OCI-LY1 (cell line): ENCODE results near the gene NPAS3.

ENCODE experiments used
- H2AFZ ChIP-seq: fragments of 200-600 bp; sonication (generic), shearing (Covaris generic); 2 replicates; pipeline ENCODE4 v1.6.0; 2014; ENCODE audit warnings: antibody characterized with exemption, mild to moderate bottlenecking, low read length
- H3F3A ChIP-seq: fragments of 200-600 bp; sonication (generic), shearing (Covaris generic); 2 replicates; pipeline ENCODE4 v1.6.0; 2014; ENCODE audit warnings: mild to moderate bottlenecking, antibody characterized with exemption, low read length, moderate library complexity; ENCODE audit not compliant: insufficient read depth
- H3K27ac ChIP-seq: fragments of 200-600 bp; sonication (generic); 2 replicates; pipeline ENCODE4 v1.5.1; 2014; ENCODE audit warnings: low read length, mixed run types, mild to moderate bottlenecking, low read depth; ENCODE audit not compliant: poor library complexity, severe bottlenecking
- H3K27me3 ChIP-seq: fragments of 200-600 bp; sonication (generic); 2 replicates; pipeline ENCODE4 v1.6.0; 2014; ENCODE audit warnings: antibody characterized with exemption, mild to moderate bottlenecking, low read length, moderate library complexity; ENCODE audit not compliant: insufficient read depth
- H3K36me3 ChIP-seq: fragments of 200-600 bp; sonication (generic); 2 replicates; pipeline ENCODE4 v1.6.1; 2014; ENCODE audit warnings: mild to moderate bottlenecking, antibody characterized with exemption, low read length, moderate library complexity, mixed read lengths; ENCODE audit not compliant: insufficient read depth
- H3K4me1 ChIP-seq: fragments of 200-600 bp; sonication (generic); 2 replicates; pipeline ENCODE4 v1.5.1; 2014; ENCODE audit warnings: mild to moderate bottlenecking, low read length, moderate library complexity; ENCODE audit not compliant: insufficient read depth, severe bottlenecking
- H3K4me2 ChIP-seq: fragments of 200-600 bp; sonication (generic), shearing (Covaris generic); 2 replicates; pipeline ENCODE4 v1.6.1; 2014; ENCODE audit warnings: low read length
- H3K4me3 ChIP-seq: fragments of 200-600 bp; sonication (generic); 2 replicates; pipeline ENCODE4 v1.5.1; 2014; ENCODE audit warnings: low read length, low read depth, mild to moderate bottlenecking, mixed read lengths; ENCODE audit not compliant: poor library complexity, severe bottlenecking
- H3K79me2 ChIP-seq: fragments of 200-600 bp; shearing (Covaris generic); 2 replicates; pipeline ENCODE4 v1.6.1; 2016; ENCODE audit warnings: mixed run types, low read length, mixed read lengths; ENCODE audit not compliant: insufficient read depth
- H3K9ac ChIP-seq: fragments of 200-600 bp; sonication (generic), shearing (Covaris generic); 2 replicates; pipeline ENCODE4 v1.6.1; 2014; ENCODE audit warnings: mild to moderate bottlenecking, low read length, mixed read lengths
- H3K9me2 ChIP-seq: fragments of 200-600 bp; sonication (generic), shearing (Covaris generic); 2 replicates; pipeline ENCODE4 v1.6.1; 2014; ENCODE audit warnings: low read depth, mild to moderate bottlenecking, low read length, mixed read lengths
- H3K9me3 ChIP-seq: fragments of 200-600 bp; shearing (Covaris generic); 2 replicates; pipeline ENCODE4 v1.6.1; 2014; ENCODE audit warnings: low read length, mixed read lengths
- H4K20me1 ChIP-seq: fragments of 200-600 bp; sonication (generic), shearing (Covaris generic); 2 replicates; pipeline ENCODE4 v1.6.0; 2016; ENCODE audit warnings: mild to moderate bottlenecking, low read length; ENCODE audit not compliant: insufficient read depth
- CTCF ChIP-seq: fragments of 200-600 bp; sonication (generic), shearing (Covaris generic); IDR thresholded peaks from 2 replicates; pipeline ENCODE4 v1.5.1; 2017; ENCODE audit warnings: mild to moderate bottlenecking, antibody characterized with exemption, low read length, moderate library complexity, mixed read lengths
- EZH2 ChIP-seq: fragments of 200-600 bp; sonication (generic), shearing (Covaris generic); IDR thresholded peaks from 2 replicates; pipeline ENCODE4 v1.8.0; 2017; ENCODE audit warnings: borderline replicate concordance, mixed run types, mild to moderate bottlenecking, antibody characterized with exemption, low read length, moderate library complexity, mixed read lengths

Gene NPAS3

GRCh38 chr14:33250963-33251362 lies 312.3 kb downstream of the NPAS3 start:
- no peak overlapping the region for H3K4me3 ChIP-seq
- H3K4me1 ChIP-seq: no peaks in the 10 kb centered on the region
- H3K9me3 ChIP-seq: no peaks in the 10 kb centered on the region
- H3F3A ChIP-seq: no peaks in the 10 kb centered on the region
- no peak overlapping the region for H2AFZ ChIP-seq
- no peaks in the 10 kb centered on the region for H3K79me2 ChIP-seq
- H4K20me1 ChIP-seq: no peaks in the 10 kb centered on the region
- no peaks in the 10 kb centered on the region for H3K36me3 ChIP-seq
- no peak overlapping the region for H3K9ac ChIP-seq
- no peak overlapping the region for H3K4me2 ChIP-seq
- H3K9me2 ChIP-seq: no peaks in the 10 kb centered on the region
- no peaks in the 10 kb centered on the region for H3K27me3 ChIP-seq
- no peak overlapping the region for H3K27ac ChIP-seq
- TF ChIP-seq CTCF (no peak), EZH2 (no peak)

- H3K27me3 ChIP-seq: no peaks in the 10 kb centered on the region
- no peaks in the 10 kb centered on the region for H4K20me1 ChIP-seq
- no peaks in the 10 kb centered on the region for H3K79me2 ChIP-seq
- H3K36me3 ChIP-seq: no peaks in the 10 kb centered on the region
- no peak overlapping the region for H3K27ac ChIP-seq
- H3F3A ChIP-seq: no peaks in the 10 kb centered on the region
- H3K9me2 ChIP-seq: no peaks in the 10 kb centered on the region
- TF ChIP-seq CTCF (no peak), EZH2 (no peak)
- no peaks in the 10 kb centered on the region for H3K9me3 ChIP-seq
- H3K4me1 ChIP-seq: peaks cover 8% of the 10 kb centered on the region
- H3K9ac ChIP-seq: no peak overlapping the region
- H3K4me2 ChIP-seq: no peak overlapping the region
- H3K4me3 ChIP-seq: no peak overlapping the region
- H2AFZ ChIP-seq: no peak overlapping the region
Observed at GRCh38 chr14:33254342-33254741, 315.7 kb downstream of the NPAS3 start.

DNA sequence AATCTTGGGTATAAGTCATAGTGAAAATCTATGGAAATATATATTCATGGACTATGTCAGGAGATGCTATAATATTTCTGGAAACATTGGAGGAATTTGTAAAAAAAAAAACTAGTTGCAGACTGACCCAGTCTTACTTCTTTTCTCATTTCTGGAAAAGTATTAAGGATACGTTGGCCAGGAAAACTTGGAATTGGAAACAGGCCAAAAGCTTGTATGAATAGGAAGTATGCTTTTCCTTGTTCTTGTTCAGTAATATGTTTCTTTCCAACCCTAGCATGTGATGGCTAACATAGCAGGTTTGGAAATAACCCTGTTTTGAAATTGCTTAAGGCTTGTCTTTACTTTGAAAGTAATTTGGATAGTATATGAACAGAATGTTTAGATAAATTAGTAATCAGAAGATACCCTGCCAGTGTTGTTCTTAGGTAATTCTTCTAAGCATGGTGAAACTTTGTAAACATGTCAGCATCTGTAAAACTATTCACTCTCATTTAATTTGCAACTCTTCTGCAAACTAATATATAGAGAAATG lies 316.2 kb downstream of the NPAS3 start:
- H2AFZ ChIP-seq: no peak overlapping the region
- H3K4me1 ChIP-seq: peaks cover 8% of the 10 kb centered on the region
- H3K36me3 ChIP-seq: no peaks in the 10 kb centered on the region
- no peaks in the 10 kb centered on the region for H3F3A ChIP-seq
- no peaks in the 10 kb centered on the region for H3K9me3 ChIP-seq
- no peak overlapping the region for H3K9ac ChIP-seq
- no peak overlapping the region for H3K4me2 ChIP-seq
- TF ChIP-seq EZH2: no peak
- no peak for TF ChIP-seq CTCF
- no peaks in the 10 kb centered on the region for H3K27me3 ChIP-seq
- H3K9me2 ChIP-seq: no peaks in the 10 kb centered on the region
- no peak overlapping the region for H3K27ac ChIP-seq
- H3K4me3 ChIP-seq: no peak overlapping the region
- H3K79me2 ChIP-seq: no peaks in the 10 kb centered on the region
- no peaks in the 10 kb centered on the region for H4K20me1 ChIP-seq
